T-helper 22 cell (primary cell): ENCODE measurements around the gene RBFOX1.

ENCODE experiments used
- DNase-seq: peaks from one replicate; pipeline ENCODE4 v3.0.0-alpha.2; 2020; ENCODE audit warnings: low read depth

The RBFOX1 gene

GRCh38 chr16:7332611-7333010, at the start of gene RBFOX1:
RBFOX1 (plus strand) TSS chr16:7332845.
- no peak for DNase-seq

GRCh38 chr16:7284780-7285179, 47.9 kb upstream of the RBFOX1 start:
- no peak for DNase-seq

- DNase-seq, result no peak
Observed at GRCh38 chr16:7285520-7285919, 47.1 kb upstream of the RBFOX1 start.

DNA sequence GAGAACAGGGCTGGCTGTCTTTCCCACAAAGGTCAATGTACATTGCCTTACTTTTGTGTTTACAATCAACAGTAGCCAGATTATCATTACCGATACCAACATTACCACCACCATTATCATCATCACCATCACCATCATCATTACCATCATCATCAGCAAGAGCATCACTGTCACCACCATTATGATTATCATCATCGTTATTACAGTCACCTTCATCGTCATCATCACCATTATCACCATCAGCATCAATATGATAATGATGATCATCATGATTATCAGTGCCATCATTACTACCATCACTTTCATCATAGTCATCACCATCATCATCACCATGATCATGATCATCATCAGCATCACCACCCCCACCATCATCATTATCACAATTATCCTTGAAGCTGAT, 43.3 kb upstream of the RBFOX1 start:
- no peak for DNase-seq

GRCh38 chr16:7290682-7291081, 42.0 kb upstream of the RBFOX1 start:
- DNase-seq, result no peak

GRCh38 chr16:7294020-7294419, 38.6 kb upstream of the RBFOX1 start:
- DNase-seq, result no peak

GRCh38 chr16:7303052-7303610, 29.5 kb upstream of the RBFOX1 start:
- no peak for DNase-seq

GRCh38 chr16:7303660-7304200, 28.9 kb upstream of the RBFOX1 start:
- DNase-seq, result no peak

DNA sequence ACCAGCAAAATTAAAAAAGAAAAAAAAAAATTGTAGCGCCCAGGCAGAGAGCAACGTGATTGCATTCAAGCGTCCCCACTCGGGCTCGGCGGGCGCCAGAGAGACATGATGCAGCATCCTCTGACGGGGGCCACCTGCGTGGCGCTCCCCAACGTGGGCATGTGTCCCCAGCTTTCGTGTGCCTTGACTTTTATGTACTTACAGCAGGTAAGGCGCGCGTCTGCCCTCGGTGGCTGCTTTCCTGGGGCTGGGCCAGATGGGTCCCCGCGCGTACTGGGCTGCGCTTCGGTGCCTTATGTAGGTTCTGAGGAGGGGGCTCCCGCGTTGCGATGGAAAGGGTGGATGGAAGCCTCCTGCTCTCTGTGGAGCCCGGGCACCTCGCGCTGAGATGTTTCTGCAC, 28.4 kb upstream of the RBFOX1 start:
- DNase-seq, result no peak

DNA sequence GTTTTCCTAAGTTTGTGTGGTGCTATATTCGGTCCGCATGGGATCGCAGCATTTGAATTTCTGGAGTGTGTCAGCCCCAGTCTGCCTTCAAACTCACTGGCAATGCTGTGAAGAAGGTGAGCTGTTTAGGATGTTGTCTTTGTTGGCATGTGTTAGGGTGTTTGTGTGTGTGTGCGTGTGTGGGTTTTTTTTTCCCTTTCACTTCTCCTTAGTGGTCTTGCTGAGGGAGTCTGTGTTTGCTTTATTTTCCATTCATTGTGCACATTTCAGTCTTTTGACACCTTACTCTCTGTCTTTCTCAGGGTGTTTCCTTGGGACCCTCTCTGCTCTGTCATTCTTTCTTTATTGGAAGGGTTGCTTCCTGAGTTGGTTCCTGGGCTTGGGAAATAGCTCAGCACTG, 27.7 kb upstream of the RBFOX1 start:
- DNase-seq, result no peak

DNA sequence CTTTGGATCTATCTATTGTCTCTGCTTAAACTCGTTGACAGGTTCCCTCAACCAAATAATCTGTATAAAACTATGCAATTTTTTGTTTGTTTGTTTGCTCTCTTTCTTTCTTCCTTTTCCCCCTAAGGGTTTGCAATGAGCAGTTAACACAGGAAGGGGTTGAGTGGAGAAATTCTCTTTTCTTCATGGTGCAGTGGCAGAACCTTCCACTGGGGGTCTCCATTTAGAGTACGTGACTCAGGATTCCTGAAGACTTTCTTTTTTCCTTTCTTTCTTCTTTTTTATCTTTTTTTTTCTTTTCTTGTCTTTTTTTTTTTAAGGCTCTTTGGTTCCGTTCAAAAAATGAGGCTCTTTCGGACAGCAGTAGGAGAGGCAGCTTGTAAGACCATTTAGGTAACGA, 19.5 kb upstream of the RBFOX1 start:
- no peak for DNase-seq

DNA sequence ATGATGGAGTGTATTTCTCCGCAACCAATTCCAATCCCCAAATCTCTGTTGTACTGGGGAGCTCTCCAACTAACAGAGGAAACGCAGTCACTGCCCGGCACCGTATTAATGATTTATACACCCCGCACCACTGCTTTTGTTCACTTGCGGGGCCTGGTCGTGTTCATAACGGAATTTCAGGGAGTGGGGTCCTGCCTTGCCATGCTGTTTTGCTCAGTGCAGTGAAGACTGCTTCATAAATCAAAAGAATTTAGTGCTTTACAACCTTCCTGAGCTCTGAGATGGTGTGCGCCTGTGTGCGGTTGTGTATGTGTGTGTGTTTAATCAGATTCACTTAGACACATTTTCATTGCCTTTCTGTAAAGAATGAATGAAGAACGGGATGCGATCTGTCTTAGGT, 18.5 kb upstream of the RBFOX1 start:
- DNase-seq, result no peak

DNA sequence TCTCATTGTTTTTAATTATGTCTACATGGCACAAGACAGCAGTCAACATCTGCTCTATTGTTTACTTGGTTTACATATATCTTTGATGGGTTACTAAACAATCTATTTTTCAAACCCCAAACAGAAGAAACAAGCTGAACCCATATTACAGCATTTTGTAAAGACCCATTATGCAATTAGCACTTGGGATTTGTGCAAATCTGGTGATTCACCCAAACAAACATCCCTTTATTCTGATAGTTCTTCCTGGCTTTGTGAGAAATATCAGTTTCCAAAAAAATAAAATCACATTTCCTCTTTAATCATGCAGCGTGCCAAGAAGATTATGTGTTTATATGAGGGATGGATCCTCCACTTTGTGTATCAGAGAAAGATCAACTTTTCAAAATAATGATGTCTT, 16.8 kb upstream of the RBFOX1 start:
- no peak for DNase-seq

DNA sequence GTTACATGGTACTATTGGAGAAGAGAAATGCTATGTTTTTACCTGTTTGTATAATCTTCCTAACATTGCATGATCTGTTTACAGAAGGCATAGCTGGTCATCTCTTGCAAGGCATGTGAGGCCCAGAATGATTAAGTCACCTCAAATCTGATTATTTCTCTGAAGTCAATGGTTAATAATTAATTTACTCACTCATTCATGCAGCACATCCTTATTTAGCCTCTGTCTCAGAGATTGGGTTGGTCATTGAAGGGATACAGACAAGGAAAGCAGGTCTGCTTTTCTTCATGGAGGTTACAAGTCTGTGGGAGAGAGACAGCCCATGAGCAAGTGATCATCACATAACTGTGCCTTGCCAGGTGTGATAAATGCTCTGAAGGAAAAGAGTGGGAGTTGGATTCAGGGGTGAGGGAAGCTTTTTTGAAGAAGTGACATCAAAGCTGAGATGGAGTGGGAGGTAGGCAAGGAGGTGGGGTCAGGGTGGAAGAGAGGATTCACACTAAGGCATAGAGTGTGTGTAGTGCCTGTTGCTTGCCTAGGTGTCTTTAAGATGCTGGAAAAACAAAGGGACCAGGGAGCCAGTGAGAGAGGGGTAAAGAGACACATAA, 16.3 kb upstream of the RBFOX1 start:
- no peak for DNase-seq

GRCh38 chr16:7317982-7318381, 14.7 kb upstream of the RBFOX1 start:
- no peak for DNase-seq

- DNase-seq, result no peak
Observed at GRCh38 chr16:7318686-7319085, 14.0 kb upstream of the RBFOX1 start.

DNA sequence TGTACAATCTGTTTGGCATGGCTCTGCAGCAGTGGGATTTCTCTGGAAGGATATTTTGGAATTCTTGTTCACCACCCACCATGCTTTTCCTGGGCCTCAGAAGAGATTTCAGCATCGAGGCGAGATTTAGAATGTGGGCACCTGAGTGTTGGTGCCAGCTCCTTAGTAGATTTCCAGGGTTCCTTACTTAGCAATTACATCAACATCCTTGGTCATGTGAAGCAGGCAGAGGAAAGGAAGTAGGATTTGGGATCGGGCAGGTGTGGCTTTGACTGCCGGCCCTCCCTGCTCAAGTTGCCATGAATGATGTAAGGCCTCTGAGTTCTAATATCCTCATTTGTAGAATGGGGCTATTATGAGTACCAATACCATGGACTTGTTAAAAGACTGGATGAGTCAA, 13.1 kb upstream of the RBFOX1 start:
- DNase-seq, result no peak

DNA sequence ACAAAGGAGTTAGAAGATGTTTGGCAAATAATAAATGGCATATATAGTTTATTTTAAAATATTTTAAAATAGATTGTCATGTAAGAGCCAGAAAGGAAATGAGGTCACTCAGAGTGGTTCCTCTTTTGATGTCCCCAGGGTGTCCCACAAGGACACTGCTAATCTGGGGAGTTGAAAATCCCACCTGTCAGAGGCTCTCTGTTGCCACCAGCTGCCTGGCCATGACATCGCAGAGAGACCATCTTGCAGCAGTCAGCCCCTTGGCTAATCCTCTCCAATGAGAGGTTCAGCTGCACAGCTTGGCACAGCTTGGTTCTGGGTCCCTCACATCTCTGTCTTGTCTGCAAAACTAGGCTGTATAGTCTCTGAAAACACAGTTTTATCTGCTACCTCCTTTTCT, 11.0 kb upstream of the RBFOX1 start:
- DNase-seq, result no peak

DNA sequence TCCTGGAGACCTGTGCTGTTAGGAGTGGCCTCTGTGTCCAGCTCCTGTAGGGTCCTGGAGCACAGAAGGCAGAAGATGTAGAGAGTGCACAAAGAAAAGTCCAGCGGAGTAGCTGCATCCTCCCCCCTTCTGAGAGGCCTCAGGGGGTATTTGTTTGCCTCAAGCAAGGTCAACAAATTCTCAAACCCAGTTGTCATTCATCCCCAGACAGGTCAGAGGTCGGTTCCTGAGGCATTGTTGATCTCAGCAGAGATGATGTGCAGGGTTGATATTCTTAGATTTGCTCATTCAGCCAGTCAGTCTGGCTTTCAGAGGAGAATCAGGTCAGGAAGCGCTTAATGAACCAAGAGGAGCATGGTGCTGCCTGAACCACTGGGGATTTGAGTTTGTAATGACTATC, 8.3 kb upstream of the RBFOX1 start:
- no peak for DNase-seq

DNA sequence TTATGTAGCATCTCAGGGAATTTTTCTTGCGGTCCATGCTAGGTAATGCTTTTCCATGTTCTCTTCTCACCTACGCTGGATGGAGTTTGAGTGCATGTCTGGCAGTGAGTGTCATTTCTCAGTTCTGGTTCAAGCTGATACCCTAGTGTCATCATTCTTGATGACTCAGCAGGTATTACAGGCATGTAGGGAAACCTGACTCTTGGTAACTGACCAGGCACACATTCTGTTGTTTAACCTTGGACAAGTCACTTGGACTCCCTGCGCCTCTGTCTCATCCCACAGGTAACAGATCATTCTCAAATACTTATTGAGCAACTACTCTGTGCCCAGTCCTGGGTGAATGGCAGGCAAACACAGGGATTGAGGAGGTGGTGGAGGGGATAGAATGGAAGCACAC, 6.8 kb upstream of the RBFOX1 start:
- no peak for DNase-seq

- DNase-seq, result no peak
Observed at GRCh38 chr16:7330709-7331108, 1.9 kb upstream of the RBFOX1 start.

GRCh38 chr16:7331997-7332396, 648 bp upstream of the RBFOX1 start:
- no peak for DNase-seq

- DNase-seq, result no peak
Observed at GRCh38 chr16:7333180-7333725, 608 bp downstream of the RBFOX1 start.
